Endothelial cell of umbilical vein (primary cell): ENCODE results near the gene GCM1. TPM values are rescaled to one million over a fixed set of nuclear protein-coding genes. Genes with fewer than 3 reads are reported as not detected.

ENCODE experiments used
- BruUV-seq: library from RNA; stranded (reverse); fragments of 400-500 nt; replicated peaks from 2 replicates; lab custom pipeline; 2021; lab: Mats Ljungman, UMichigan
- CTCF ChIA-PET: fragments of 300-600, 350-600 bp; sonication (Branson Sonifier 250); formaldehyde crosslinking; loops from one replicate; lab custom pipeline; 2021; ENCODE audit warnings: antibody characterized with exemption, inconsistent platforms; lab: Charles Lee
- POLR2A ChIA-PET: fragments of 300-600, 350-600 bp; sonication (Branson Sonifier 250); formaldehyde crosslinking; loops from one replicate; lab custom pipeline; 2021; ENCODE audit warnings: antibody characterized with exemption, inconsistent platforms; lab: Charles Lee
- DNase-seq: peaks from one replicate; pipeline ENCODE4 v3.0.0-alpha.2; 2011; ENCODE audit warnings: low read depth, low spot score
- FAIRE-seq: peaks from 2 replicates; lab custom pipeline; 2011; peaks lifted over from hg19 to GRCh38; lab: Jason Lieb, UNC
- H2AFZ ChIP-seq: 2 replicates; pipeline ENCODE4 v1.6.0; 2012; ENCODE audit warnings: low read depth, low read length, control low read depth, inconsistent platforms
- H3K27ac ChIP-seq: 2 replicates; pipeline ENCODE4 v1.5.1; 2011; ENCODE audit warnings: low read depth, mild to moderate bottlenecking, control low read depth, low read length, moderate library complexity; ENCODE audit not compliant: insufficient read depth
- H3K27me3 ChIP-seq, 2 experiments: 2 replicates each; pipeline versions ENCODE4 v1.6.0 to v1.6.1; 2011; ENCODE audit warnings: low read length in 2 of 2, mixed read lengths in 1 of 2; ENCODE audit not compliant: control insufficient read depth in 2 of 2, insufficient read depth in 2 of 2
- H3K36me3 ChIP-seq, 2 experiments: 2 replicates in 1 of 2; 3 replicates in 1 of 2; pipeline ENCODE4 v1.5.1; 2011; ENCODE audit warnings: low read length in 2 of 2, mild to moderate bottlenecking in 1 of 2, moderate library complexity in 1 of 2; ENCODE audit not compliant: control insufficient read depth in 2 of 2, insufficient read depth in 2 of 2; ENCODE audit errors: extremely low read depth in 1 of 2
- H3K4me1 ChIP-seq: 3 replicates; pipeline ENCODE4 v1.5.1; 2011; ENCODE audit warnings: mild to moderate bottlenecking, low read length; ENCODE audit not compliant: control insufficient read depth, insufficient read depth; ENCODE audit errors: extremely low read depth
- H3K4me2 ChIP-seq: 2 replicates; pipeline ENCODE4 v1.6.1; 2011; ENCODE audit warnings: low read length, control low read depth, mixed read lengths; ENCODE audit not compliant: insufficient read depth
- H3K4me3 ChIP-seq, 3 experiments: fragments of 200-600 bp in 1 of 3; sonication (generic), shearing (Covaris generic) in 1 of 3; replicated peaks in 1 of 3; 2 replicates each; pipeline ENCODE4 v1.5.1; 2011 to 2016; ENCODE audit warnings: control low read depth in 3 of 3, low read length in 3 of 3, mild to moderate bottlenecking in 2 of 3, inconsistent platforms in 1 of 3, low read depth in 1 of 3, moderate library complexity in 1 of 3; ENCODE audit not compliant: insufficient read depth in 1 of 3
- H3K79me2 ChIP-seq: 2 replicates; pipeline ENCODE4 v1.6.0; 2012; ENCODE audit warnings: low read length, inconsistent platforms; ENCODE audit not compliant: control insufficient read depth, insufficient read depth
- H3K9ac ChIP-seq: replicated peaks from 2 replicates; pipeline ENCODE3; 2011; ENCODE audit warnings: low read length, control low read depth; ENCODE audit not compliant: insufficient read depth; ENCODE audit errors: extremely low read depth
- H3K9me1 ChIP-seq: replicated peaks from 3 replicates; pipeline ENCODE4 v1.6.0; 2011; ENCODE audit warnings: mild to moderate bottlenecking, low read length; ENCODE audit not compliant: control insufficient read depth, insufficient read depth; ENCODE audit errors: extremely low read depth
- H3K9me3 ChIP-seq: replicated peaks from 2 replicates; pipeline ENCODE4 v1.5.1; 2012; ENCODE audit warnings: low read length, inconsistent platforms; ENCODE audit not compliant: control insufficient read depth, insufficient read depth
- H4K20me1 ChIP-seq: replicated peaks from 2 replicates; pipeline ENCODE3; 2011; ENCODE audit warnings: mild to moderate bottlenecking, low read length; ENCODE audit not compliant: control insufficient read depth, insufficient read depth; ENCODE audit errors: extremely low read depth
- EZH2 ChIP-seq: IDR thresholded peaks from 2 replicates; pipeline ENCODE4 v1.6.1; 2012; ENCODE audit warnings: borderline replicate concordance, low read depth, mild to moderate bottlenecking, moderate library complexity, low read length, inconsistent platforms; ENCODE audit not compliant: severe bottlenecking
- FOS ChIP-seq: IDR thresholded peaks from 2 replicates; pipeline ENCODE4 v1.6.1; 2011; ENCODE audit warnings: mild to moderate bottlenecking, low read length, moderate library complexity, borderline replicate concordance; ENCODE audit not compliant: insufficient read depth
- GATA2 ChIP-seq: IDR thresholded peaks from 2 replicates; pipeline ENCODE4 v1.7.0; 2011; ENCODE audit warnings: low read depth, mild to moderate bottlenecking, moderate library complexity, mixed read lengths, low read length; ENCODE audit not compliant: insufficient read length, insufficient read depth
- JUN ChIP-seq: IDR thresholded peaks from 2 replicates; pipeline ENCODE4 v1.6.1; 2011; ENCODE audit warnings: borderline replicate concordance, low read depth; ENCODE audit not compliant: insufficient read length, insufficient read depth
- MAX ChIP-seq: IDR thresholded peaks from 2 replicates; pipeline ENCODE4 v1.6.1; 2011; ENCODE audit not compliant: insufficient read depth, insufficient read length
- MYC ChIP-seq: IDR thresholded peaks from one replicate; pipeline ENCODE4 v1.6.1; 2011; ENCODE audit warnings: mild to moderate bottlenecking, low read depth, low read length
- POLR2A ChIP-seq: IDR thresholded peaks from 2 replicates; pipeline ENCODE4 v1.6.1; 2012; ENCODE audit warnings: low read depth, mild to moderate bottlenecking, control low read depth, low read length
- POLR2AphosphoS5 ChIP-seq: IDR thresholded peaks from 2 replicates; pipeline ENCODE4 v1.6.1; 2012; ENCODE audit warnings: low read depth, mild to moderate bottlenecking, control low read depth, low read length, moderate library complexity; ENCODE audit not compliant: insufficient read depth
- dilution Hi-C: fragments of 300-500 bp; cut with MboI; formaldehyde crosslinking; loops from one replicate; pipeline ENCODE4 v1.15.0; 2019; ENCODE audit warnings: low sequenced_read_pairs; ENCODE audit not compliant: extremely low pct_ligation_motif_present
- intact Hi-C: fragments of 100-400 bp; cut with micrococcal nuclease; formaldehyde crosslinking; loops from one replicate; pipeline ENCODE4 v1.10.0; 2022
- polyA plus RNA-seq, 4 experiments: library from polyadenylated mRNA; depleted of rRNA in 3 of 4; stranded (reverse) in 3 of 4; unstranded in 1 of 4; fragments of >200 nt; gene quantifications; 2 replicates each; pipeline versions ENCODE4 v1.2.1 to v1.2.3, GENCODE V29; 2011 to 2012; ENCODE audit warnings: missing spikeins in 1 of 4
- total RNA-seq: library from RNA; stranded (reverse); gene quantifications from 2 replicates; pipeline ENCODE4 v1.2.3, GENCODE V29; 2021
- TF ChIP-seq, protein P1 (sequence below), 2 donors: IDR thresholded peaks; 1 replicate in 1 of 2; 2 replicates in 1 of 2; pipeline ENCODE4 v1.5.1; 2011; ENCODE audit warnings: low read length in 2 of 2, mild to moderate bottlenecking in 2 of 2, moderate library complexity in 2 of 2, control low read depth in 1 of 2, inconsistent platforms in 1 of 2, low read depth in 1 of 2; ENCODE audit not compliant: insufficient read depth in 1 of 2; ENCODE audit errors: extremely low read depth in 1 of 2

The GCM1 gene
- total and polyA plus RNA-seq, 2 donors (not counting 3 experiments of a cell fraction or from before 2014, with no cell fraction given), result not detected

DNA sequence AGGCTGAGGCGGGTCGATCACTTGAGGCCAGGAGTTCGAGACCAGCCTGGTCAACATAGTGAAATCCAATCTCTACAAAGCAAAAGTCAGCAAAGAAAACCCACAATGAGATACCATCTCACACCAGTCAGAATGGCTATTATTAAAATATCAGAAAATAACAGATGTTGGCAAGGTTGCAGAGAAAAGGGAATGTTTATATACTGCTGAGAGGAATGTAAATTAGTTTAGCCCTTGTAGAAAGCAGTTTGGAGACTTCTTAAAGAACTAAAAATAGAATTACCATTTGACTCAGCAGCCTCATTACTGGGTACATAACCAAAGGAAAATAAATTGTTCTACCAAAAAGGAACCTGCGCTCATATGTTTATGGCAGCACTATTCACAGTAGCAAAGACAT, 16.7 kb upstream of the GCM1 start:
- ChIA-PET POLR2A (no interaction called here), CTCF (no interaction called here)
- dilution Hi-C loops, result no loop called here
- H3K9me1 ChIP-seq, result no peaks in the 10 kb centered on the region
- no peak overlapping the region for H3K4me2 ChIP-seq
- FAIRE-seq (no peak), DNase-seq (no peak)
- no peaks in the 10 kb centered on the region for H3K9me3 ChIP-seq
- H4K20me1 ChIP-seq, result no peaks in the 10 kb centered on the region
- no peaks in the 10 kb centered on the region for H3K4me1 ChIP-seq
- no peak overlapping the region for H3K4me3 ChIP-seq
- no peaks in the 10 kb centered on the region for H3K36me3 ChIP-seq
- no TSS peak for BruUV-seq
- no peak overlapping the region for H3K27ac ChIP-seq
- no peak overlapping the region for H3K9ac ChIP-seq
- intact Hi-C loops, result no loop called here
- no peak overlapping the region for H2AFZ ChIP-seq
- TF ChIP-seq EZH2 (no peak), POLR2A (no peak), MYC (no peak), MAX (no peak), JUN (no peak), POLR2AphosphoS5 (no peak), GATA2 (no peak), FOS (no peak)
- TF ChIP-seq, protein P1, sequence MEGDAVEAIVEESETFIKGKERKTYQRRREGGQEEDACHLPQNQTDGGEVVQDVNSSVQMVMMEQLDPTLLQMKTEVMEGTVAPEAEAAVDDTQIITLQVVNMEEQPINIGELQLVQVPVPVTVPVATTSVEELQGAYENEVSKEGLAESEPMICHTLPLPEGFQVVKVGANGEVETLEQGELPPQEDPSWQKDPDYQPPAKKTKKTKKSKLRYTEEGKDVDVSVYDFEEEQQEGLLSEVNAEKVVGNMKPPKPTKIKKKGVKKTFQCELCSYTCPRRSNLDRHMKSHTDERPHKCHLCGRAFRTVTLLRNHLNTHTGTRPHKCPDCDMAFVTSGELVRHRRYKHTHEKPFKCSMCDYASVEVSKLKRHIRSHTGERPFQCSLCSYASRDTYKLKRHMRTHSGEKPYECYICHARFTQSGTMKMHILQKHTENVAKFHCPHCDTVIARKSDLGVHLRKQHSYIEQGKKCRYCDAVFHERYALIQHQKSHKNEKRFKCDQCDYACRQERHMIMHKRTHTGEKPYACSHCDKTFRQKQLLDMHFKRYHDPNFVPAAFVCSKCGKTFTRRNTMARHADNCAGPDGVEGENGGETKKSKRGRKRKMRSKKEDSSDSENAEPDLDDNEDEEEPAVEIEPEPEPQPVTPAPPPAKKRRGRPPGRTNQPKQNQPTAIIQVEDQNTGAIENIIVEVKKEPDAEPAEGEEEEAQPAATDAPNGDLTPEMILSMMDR (IDR thresholded peaks at IDR 0.05; ENCODE audit: extremely low read depth in 1 of 2, insufficient read depth in 1 of 2, low read depth in 1 of 2, low read length in 2 of 2), result no peak
- no peaks in the 10 kb centered on the region for H3K27me3 ChIP-seq
- no peaks in the 10 kb centered on the region for H3K79me2 ChIP-seq
